H9 (cell line): Measurements from ENCODE around the gene PPFIBP1. TPM values are rescaled to one million over a fixed set of nuclear protein-coding genes. Genes with fewer than 3 reads are reported as not detected.

Experiments used
- DNase-seq: peaks from one replicate; pipeline ENCODE4 v3.0.0-alpha.2; 2017
- H2AFZ ChIP-seq: one replicate; pipeline ENCODE4 v1.6.1; 2013; ENCODE audit warnings: mild to moderate bottlenecking, low read length, control low read depth, moderate library complexity
- H2AK5ac ChIP-seq: 2 replicates; pipeline ENCODE4 v1.6.1; 2013; ENCODE audit warnings: low read length, control low read depth, mixed read lengths; ENCODE audit not compliant: insufficient read length
- H2BK120ac ChIP-seq: one replicate; pipeline ENCODE4 v1.6.1; 2013; ENCODE audit warnings: low read depth, mild to moderate bottlenecking, low read length, control low read depth, inconsistent platforms; ENCODE audit not compliant: poor library complexity, severe bottlenecking
- H2BK12ac ChIP-seq: 2 replicates; pipeline ENCODE4 v1.6.1; 2013; ENCODE audit warnings: low read length, control low read depth, mixed read lengths, low read depth; ENCODE audit not compliant: insufficient read length
- H2BK15ac ChIP-seq: 2 replicates; pipeline ENCODE4 v1.6.1; 2013; ENCODE audit warnings: low read depth, low read length, control low read depth
- H2BK20ac ChIP-seq: one replicate; pipeline ENCODE4 v1.6.1; 2013; ENCODE audit warnings: low read depth, mild to moderate bottlenecking, low read length, control low read depth, inconsistent platforms; ENCODE audit not compliant: poor library complexity, severe bottlenecking
- H2BK5ac ChIP-seq: 2 replicates; pipeline ENCODE4 v1.6.1; 2013; ENCODE audit warnings: low read length, control low read depth, mixed read lengths; ENCODE audit not compliant: insufficient read length
- H3K14ac ChIP-seq: 2 replicates; pipeline ENCODE4 v1.6.1; 2013; ENCODE audit warnings: low read length, control low read depth; ENCODE audit not compliant: insufficient read depth
- H3K18ac ChIP-seq: 2 replicates; pipeline ENCODE4 v1.6.1; 2013; ENCODE audit warnings: low read depth, mild to moderate bottlenecking, mixed read lengths, low read length, control low read depth; ENCODE audit not compliant: insufficient read length
- H3K23ac ChIP-seq: 2 replicates; pipeline ENCODE4 v1.6.1; 2013; ENCODE audit warnings: low read length, control low read depth, mixed read lengths, low read depth; ENCODE audit not compliant: insufficient read length
- H3K23me2 ChIP-seq: 2 replicates; pipeline ENCODE4 v1.6.1; 2013; ENCODE audit warnings: low read depth, mild to moderate bottlenecking, mixed read lengths, low read length, control low read depth; ENCODE audit not compliant: insufficient read length, poor library complexity, severe bottlenecking
- H3K27ac ChIP-seq: 2 replicates; pipeline ENCODE4 v1.5.1; 2013; ENCODE audit warnings: low read length, control low read depth, mixed read lengths, low read depth; ENCODE audit not compliant: insufficient read length
- H3K27me3 ChIP-seq: 2 replicates; pipeline ENCODE4 v1.6.1; 2013; ENCODE audit warnings: low read length, control low read depth, inconsistent platforms; ENCODE audit not compliant: insufficient read depth
- H3K4ac ChIP-seq: 2 replicates; pipeline ENCODE4 v1.6.1; 2013; ENCODE audit warnings: low read depth, mild to moderate bottlenecking, control low read depth, inconsistent platforms, low read length, moderate library complexity
- H3K4me1 ChIP-seq: 2 replicates; pipeline ENCODE4 v1.6.1; 2013; ENCODE audit warnings: low read length, control low read depth, inconsistent platforms; ENCODE audit not compliant: insufficient read depth
- H3K4me2 ChIP-seq: 2 replicates; pipeline ENCODE4 v1.6.1; 2013; ENCODE audit warnings: low read length, control low read depth, mixed read lengths; ENCODE audit not compliant: insufficient read length, insufficient read depth
- H3K56ac ChIP-seq: 2 replicates; pipeline ENCODE4 v1.6.1; 2013; ENCODE audit warnings: low read depth, mild to moderate bottlenecking, mixed read lengths, low read length, control low read depth; ENCODE audit not compliant: insufficient read length
- H3K79me1 ChIP-seq: 2 replicates; pipeline ENCODE4 v1.6.1; 2013; ENCODE audit warnings: low read depth, mild to moderate bottlenecking, moderate library complexity, low read length, control low read depth, inconsistent platforms; ENCODE audit not compliant: insufficient read depth, poor library complexity, severe bottlenecking
- H3K79me2 ChIP-seq: 2 replicates; pipeline ENCODE4 v1.6.1; 2013; ENCODE audit warnings: low read length, control low read depth, inconsistent platforms; ENCODE audit not compliant: insufficient read depth
- H3K9ac ChIP-seq: 2 replicates; pipeline ENCODE4 v1.6.1; 2013; ENCODE audit warnings: low read length, control low read depth, mixed read lengths; ENCODE audit not compliant: insufficient read length; ENCODE audit errors: extremely low read depth
- H3K9me3 ChIP-seq: one replicate; pipeline ENCODE4 v1.6.1; 2013; ENCODE audit warnings: low read depth, low read length, inconsistent platforms; ENCODE audit not compliant: control insufficient read depth
- H3T11ph ChIP-seq: one replicate; pipeline ENCODE4 v1.6.1; 2013; ENCODE audit warnings: mild to moderate bottlenecking, low read length, control low read depth, inconsistent platforms
- H4K20me1 ChIP-seq: one replicate; pipeline ENCODE4 v1.6.1; 2013; ENCODE audit not compliant: control insufficient read depth, insufficient read length, insufficient read depth
- H4K5ac ChIP-seq: 2 replicates; pipeline ENCODE4 v1.6.1; 2013; ENCODE audit warnings: low read depth, mild to moderate bottlenecking, mixed read lengths, low read length, control low read depth; ENCODE audit not compliant: insufficient read length
- H4K8ac ChIP-seq: replicated peaks from 2 replicates; pipeline ENCODE4 v1.6.1; 2013; ENCODE audit warnings: low read length, control low read depth, mixed read lengths, low read depth; ENCODE audit not compliant: insufficient read length
- H4K91ac ChIP-seq: 2 replicates; pipeline ENCODE4 v1.6.1; 2013; ENCODE audit warnings: low read depth, mild to moderate bottlenecking, moderate library complexity, mixed read lengths, low read length, control low read depth; ENCODE audit not compliant: insufficient read length
- H3K27ac Mint-ChIP-seq, 3 experiments: 2 replicates in 2 of 3; 3 replicates in 1 of 3; pipeline ENCODE4 v1.8.0; 2020 to 2021; ENCODE audit warnings: mixed read lengths in 3 of 3, mild to moderate bottlenecking in 1 of 3, moderate library complexity in 1 of 3
- H3K27me3 Mint-ChIP-seq: 2 replicates; pipeline ENCODE4 v1.8.0; 2021; ENCODE audit warnings: low read depth, mild to moderate bottlenecking, moderate library complexity, mixed read lengths
- H3K36me3 Mint-ChIP-seq, 3 experiments: 2 replicates in 2 of 3; 3 replicates in 1 of 3; pipeline ENCODE4 v1.8.0; 2020 to 2021; ENCODE audit warnings: low read depth in 3 of 3, mixed read lengths in 3 of 3; ENCODE audit not compliant: insufficient read depth in 1 of 3
- H3K4me1 Mint-ChIP-seq, 2 experiments: 2 replicates each; pipeline ENCODE4 v1.8.0; 2020; ENCODE audit warnings: mixed read lengths in 2 of 2
- H3K4me3 Mint-ChIP-seq, 2 experiments: 2 replicates in 1 of 2; 3 replicates in 1 of 2; pipeline ENCODE4 v1.8.0; 2020 to 2021; ENCODE audit warnings: mild to moderate bottlenecking in 2 of 2, mixed read lengths in 2 of 2, moderate library complexity in 1 of 2
- H3K9me3 Mint-ChIP-seq, 2 experiments: 2 replicates in 1 of 2; 3 replicates in 1 of 2; pipeline ENCODE4 v1.8.0; 2020; ENCODE audit warnings: mild to moderate bottlenecking in 2 of 2, mixed read lengths in 2 of 2, moderate library complexity in 1 of 2
- WGBS: extraction: QIAGEN DNeasy Blood & Tissue Kit; methylation state at CpG from one replicate; pipeline ENCODE4 v1.1.7; 2013; ENCODE audit warnings: missing lambda C conversion rate, low lambda C conversion rate, mixed read lengths; ENCODE audit not compliant: insufficient read length; ENCODE audit errors: extremely low coverage; 5-methylcytosine and 5-hydroxymethylcytosine counted together
- total RNA-seq: library from RNA; stranded (reverse); gene quantifications from 2 replicates; pipeline ENCODE4 v1.2.1, GENCODE V29; 2021
- TF ChIP-seq, protein P1 (sequence below): fragments of 200-600 bp; sonication (generic); conservative IDR thresholded peaks from 3 replicates; pipeline ENCODE4 v1.8.0; 2021; ENCODE audit warnings: antibody characterized with exemption, mild to moderate bottlenecking

PPFIBP1 gene
- total RNA-seq, 1 experiment from 2014 or later: 29.2 TPM

- Histone ChIP-seq H3K9ac (no peak overlapping the region), H4K8ac (no peak overlapping the region), H2BK15ac (no peak overlapping the region), H2BK120ac (no peak overlapping the region), H2BK5ac (no peak overlapping the region), H3K27ac (no peak overlapping the region), H3K79me2 (no peaks in the 10 kb centered on the region), H3K14ac (no peak overlapping the region), H2BK12ac (no peak overlapping the region), H3K23me2 (no peaks in the 10 kb centered on the region), H3K23ac (no peak overlapping the region), H3K27me3 (no peaks in the 10 kb centered on the region), H4K5ac (no peak overlapping the region), H2BK20ac (no peak overlapping the region), H3K4me2 (no peak overlapping the region), H3K9me3 (no peaks in the 10 kb centered on the region), H4K91ac (no peak overlapping the region), H3K56ac (no peak overlapping the region), H3K4ac (no peak overlapping the region), H3T11ph (no peak overlapping the region), H2AK5ac (no peak overlapping the region), H3K18ac (no peak overlapping the region), H3K4me1 (no peaks in the 10 kb centered on the region), H2AFZ (no peak overlapping the region), H3K79me1 (no peaks in the 10 kb centered on the region), H4K20me1 (no peaks in the 10 kb centered on the region)
- peaks cover 6 to 17% of the 10 kb centered on the region in 2 experiments for H3K4me1 Mint-ChIP-seq
- no CpG with 5 or more reads among the region's 7 CpGs for WGBS
- peaks cover 0 to 2% (median 1%) of the 10 kb centered on the region in 3 experiments; a peak in 2 of 7 replicates for H3K36me3 Mint-ChIP-seq
- no peak for DNase-seq
- H3K27ac Mint-ChIP-seq: no peak overlapping the region
- TF ChIP-seq, protein P1, sequence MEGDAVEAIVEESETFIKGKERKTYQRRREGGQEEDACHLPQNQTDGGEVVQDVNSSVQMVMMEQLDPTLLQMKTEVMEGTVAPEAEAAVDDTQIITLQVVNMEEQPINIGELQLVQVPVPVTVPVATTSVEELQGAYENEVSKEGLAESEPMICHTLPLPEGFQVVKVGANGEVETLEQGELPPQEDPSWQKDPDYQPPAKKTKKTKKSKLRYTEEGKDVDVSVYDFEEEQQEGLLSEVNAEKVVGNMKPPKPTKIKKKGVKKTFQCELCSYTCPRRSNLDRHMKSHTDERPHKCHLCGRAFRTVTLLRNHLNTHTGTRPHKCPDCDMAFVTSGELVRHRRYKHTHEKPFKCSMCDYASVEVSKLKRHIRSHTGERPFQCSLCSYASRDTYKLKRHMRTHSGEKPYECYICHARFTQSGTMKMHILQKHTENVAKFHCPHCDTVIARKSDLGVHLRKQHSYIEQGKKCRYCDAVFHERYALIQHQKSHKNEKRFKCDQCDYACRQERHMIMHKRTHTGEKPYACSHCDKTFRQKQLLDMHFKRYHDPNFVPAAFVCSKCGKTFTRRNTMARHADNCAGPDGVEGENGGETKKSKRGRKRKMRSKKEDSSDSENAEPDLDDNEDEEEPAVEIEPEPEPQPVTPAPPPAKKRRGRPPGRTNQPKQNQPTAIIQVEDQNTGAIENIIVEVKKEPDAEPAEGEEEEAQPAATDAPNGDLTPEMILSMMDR: no peak
- H3K9me3 Mint-ChIP-seq: no peaks in the 10 kb centered on the region; a peak in 1 of 5 replicates
- H3K4me3 Mint-ChIP-seq: no peak overlapping the region
- no peaks in the 10 kb centered on the region for H3K27me3 Mint-ChIP-seq
These were observed 54.8 kb downstream of the PPFIBP1 start for GRCh38 chr12:27578689-27579372.
